ENCODE measurements around the gene NPHS1.

GRCh38 chr19:35847911-35848310, 4.4 kb downstream of the NPHS1 start:
- TF ChIP-seq EZH2 (IDR thresholded peaks at IDR 0.05; ENCODE audit: borderline replicate concordance): no peak
- no peak for TF ChIP-seq CTCF (IDR thresholded peaks at IDR 0.05; ENCODE audit: poor library complexity)
- no peak for TF ChIP-seq EZH2phosphoT487 (IDR thresholded peaks at IDR 0.05; ENCODE audit: low read depth, severe bottlenecking, unreplicated experiment)
